Hippocampal formation (tissue), 2 donors: ENCODE data around the gene CCDC80.
A peak's percentile ranks its signal among the peaks of the same experiment; 100 is the strongest.

Source experiments
- DNase-seq, 2 donors: peaks; one replicate each; lab custom pipeline; 2025; lab: John Stamatoyannopoulos, UW

The CCDC80 gene

GRCh38 chr3:112654979-112655378 is 14.0 kb upstream of the CCDC80 start:
- no peak for DNase-seq

- DNase-seq: no peak
Observed at GRCh38 chr3:112654492-112654891, 13.5 kb upstream of the CCDC80 start.

GRCh38 chr3:112653881-112654300 is 12.9 kb upstream of the CCDC80 start:
- no peak for DNase-seq

GRCh38 chr3:112653209-112653871 is 12.4 kb upstream of the CCDC80 start:
- no peak for DNase-seq

GRCh38 chr3:112651516-112651915 is 10.6 kb upstream of the CCDC80 start:
- no peak for DNase-seq

GRCh38 chr3:112651071-112651470 is 10.1 kb upstream of the CCDC80 start:
- no peak for DNase-seq

GRCh38 chr3:112650482-112650881 is 9.5 kb upstream of the CCDC80 start:
- DNase-seq: no peak

- no peak for DNase-seq
Observed at GRCh38 chr3:112649478-112649735, 8.5 kb upstream of the CCDC80 start.

- DNase-seq: no peak
Observed at GRCh38 chr3:112647122-112647521, 6.2 kb upstream of the CCDC80 start.

- DNase-seq: no peak
Observed at GRCh38 chr3:112646623-112647022, 5.7 kb upstream of the CCDC80 start.

- DNase-seq: no peak
Observed at GRCh38 chr3:112644453-112644852, 3.5 kb upstream of the CCDC80 start.

- no peak for DNase-seq
Observed at GRCh38 chr3:112643621-112644240, 2.8 kb upstream of the CCDC80 start.

GRCh38 chr3:112642912-112643506 is 2.1 kb upstream of the CCDC80 start:
- DNase-seq: peak; percentile 53 to 61

GRCh38 chr3:112640276-112640929 is 540 bp downstream of the CCDC80 start:
- DNase-seq: no peak

- no peak for DNase-seq
Observed at GRCh38 chr3:112639455-112640225, 1.3 kb downstream of the CCDC80 start.

- DNase-seq: no peak
Observed at GRCh38 chr3:112638327-112639020, 2.5 kb downstream of the CCDC80 start.

GRCh38 chr3:112637700-112638099 is 3.2 kb downstream of the CCDC80 start:
- DNase-seq: no peak

GRCh38 chr3:112635674-112636073 is 5.3 kb downstream of the CCDC80 start:
- DNase-seq: no peak

- no peak for DNase-seq
Observed at GRCh38 chr3:112634786-112635541, 6.0 kb downstream of the CCDC80 start.

GRCh38 chr3:112633757-112634156 is 7.2 kb downstream of the CCDC80 start:
- DNase-seq: no peak

GRCh38 chr3:112633191-112633590 is 7.8 kb downstream of the CCDC80 start:
- DNase-seq: no peak
